GM19468 (cell line): ENCODE measurements around the gene TAGLN2.

Source experiments
- ATAC-seq: cut with Tn5 transposase; IDR thresholded peaks from one replicate; pipeline ENCODE4 v1.9.1; 2021; ENCODE audit warnings: mild to moderate bottlenecking, moderate library complexity, moderate number of reproducible peaks; ENCODE audit not compliant: unreplicated experiment; ENCODE audit errors: extremely low read depth

The TAGLN2 gene

GRCh38 chr1:159951016-159951415, 25.7 kb upstream of the TAGLN2 start:
- ATAC-seq: no peak

DNA sequence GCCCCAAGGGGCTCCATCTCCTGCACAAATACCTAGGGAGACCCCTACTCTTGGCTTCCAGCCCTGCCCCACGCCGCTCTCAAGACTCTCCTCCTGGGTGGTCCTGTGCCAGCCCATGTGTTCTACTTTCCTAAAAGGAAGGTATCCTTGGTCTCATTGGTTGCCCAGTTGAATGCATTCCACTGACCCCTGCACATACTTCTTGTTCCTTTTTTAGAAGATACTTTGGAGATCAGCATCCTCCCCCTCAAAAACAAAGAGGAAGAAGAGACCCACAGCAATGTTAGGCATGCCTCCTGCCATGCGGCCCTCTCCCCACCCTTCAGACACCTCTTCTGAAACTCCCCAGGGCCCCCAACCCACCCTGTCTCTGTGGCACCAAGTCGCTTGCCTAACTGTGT, 24.7 kb upstream of the TAGLN2 start:
- no peak for ATAC-seq

DNA sequence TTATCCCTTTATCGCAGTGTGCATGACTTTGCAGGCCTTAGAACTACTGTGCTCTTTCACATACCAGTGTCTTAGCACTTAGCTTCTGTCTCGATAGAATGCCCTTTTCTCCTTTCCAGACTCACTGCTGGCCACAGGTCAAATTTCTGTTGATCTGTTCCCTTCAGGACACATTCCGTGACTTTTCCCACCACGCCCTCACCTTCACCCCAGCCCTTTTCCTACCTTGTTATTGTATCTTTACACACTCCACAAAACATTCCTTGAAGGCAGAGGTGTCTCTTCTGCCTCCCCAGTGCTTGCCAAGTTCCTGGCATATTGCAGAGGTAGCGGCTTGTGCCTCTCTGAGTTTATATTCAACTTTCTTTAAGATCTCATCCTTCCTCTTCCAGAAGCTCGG, 23.8 kb upstream of the TAGLN2 start:
- ATAC-seq: no peak

DNA sequence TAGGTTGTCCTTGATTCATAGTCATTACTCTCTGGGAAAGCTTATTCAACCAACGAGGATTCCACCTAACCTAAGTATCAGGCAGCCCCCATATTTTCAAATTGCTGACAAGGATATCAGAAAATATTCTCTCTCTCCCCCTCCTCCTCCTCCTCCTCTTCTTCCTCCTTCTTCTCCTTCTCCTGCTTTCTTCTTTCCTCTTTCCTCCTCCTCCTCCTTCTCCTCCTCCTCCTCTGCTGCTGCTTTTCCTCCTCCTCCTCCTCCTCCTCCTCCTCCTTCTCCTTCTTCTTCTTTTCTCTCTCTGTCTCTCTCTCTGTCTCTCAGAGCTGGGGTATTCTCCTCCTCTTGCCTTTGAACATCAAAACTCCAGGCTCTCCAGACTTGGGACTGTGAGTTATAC, 22.6 kb upstream of the TAGLN2 start:
- no peak for ATAC-seq

GRCh38 chr1:159946242-159947187, 21.2 kb upstream of the TAGLN2 start:
- no peak for ATAC-seq

DNA sequence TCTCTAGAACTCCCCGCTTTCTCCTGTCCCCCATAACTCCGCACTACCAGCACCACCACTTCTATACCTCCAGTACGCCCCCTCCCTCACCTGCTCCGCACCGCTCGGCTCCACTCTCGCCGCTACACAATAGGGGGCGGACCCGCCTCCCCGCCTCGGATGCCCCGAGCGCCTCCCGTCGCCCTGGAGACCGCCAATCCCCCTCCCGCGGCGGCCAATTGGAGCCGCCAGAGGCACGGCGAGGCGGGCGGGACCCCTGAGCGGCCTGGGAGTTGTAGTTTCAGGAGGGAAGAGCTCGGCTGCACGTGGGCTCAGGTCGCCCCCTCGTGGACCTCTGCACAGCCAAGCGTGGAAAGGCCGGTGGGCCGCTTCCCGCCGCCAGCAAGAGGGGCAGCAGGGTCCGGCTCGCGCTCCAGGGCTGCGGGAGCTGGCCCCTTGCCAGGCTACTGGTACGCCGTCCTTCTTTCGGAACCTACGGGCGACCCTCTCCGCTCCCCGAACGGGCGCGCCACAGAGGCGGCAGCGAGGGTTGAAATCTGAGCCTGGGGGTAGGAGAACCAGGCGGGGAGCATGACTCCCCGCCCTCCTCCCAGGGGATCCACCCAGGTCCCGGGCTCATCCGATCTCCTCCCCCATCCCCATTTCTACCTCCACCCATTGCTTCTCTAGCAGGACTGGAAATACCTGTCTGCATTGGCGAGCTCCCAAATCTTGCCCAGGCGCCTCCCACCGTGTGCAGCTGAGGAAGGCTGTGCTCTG, 20.4 kb upstream of the TAGLN2 start, which contains the start of gene IGSF9:
TSS of gene IGSF9 (minus strand) at position 131 of the 759 bp plus-strand sequence. CDS start 2,159 bp downstream, outside the sequence.
- ATAC-seq: no peak

GRCh38 chr1:159944623-159945455, 19.5 kb upstream of the TAGLN2 start:
- ATAC-seq: no peak

DNA sequence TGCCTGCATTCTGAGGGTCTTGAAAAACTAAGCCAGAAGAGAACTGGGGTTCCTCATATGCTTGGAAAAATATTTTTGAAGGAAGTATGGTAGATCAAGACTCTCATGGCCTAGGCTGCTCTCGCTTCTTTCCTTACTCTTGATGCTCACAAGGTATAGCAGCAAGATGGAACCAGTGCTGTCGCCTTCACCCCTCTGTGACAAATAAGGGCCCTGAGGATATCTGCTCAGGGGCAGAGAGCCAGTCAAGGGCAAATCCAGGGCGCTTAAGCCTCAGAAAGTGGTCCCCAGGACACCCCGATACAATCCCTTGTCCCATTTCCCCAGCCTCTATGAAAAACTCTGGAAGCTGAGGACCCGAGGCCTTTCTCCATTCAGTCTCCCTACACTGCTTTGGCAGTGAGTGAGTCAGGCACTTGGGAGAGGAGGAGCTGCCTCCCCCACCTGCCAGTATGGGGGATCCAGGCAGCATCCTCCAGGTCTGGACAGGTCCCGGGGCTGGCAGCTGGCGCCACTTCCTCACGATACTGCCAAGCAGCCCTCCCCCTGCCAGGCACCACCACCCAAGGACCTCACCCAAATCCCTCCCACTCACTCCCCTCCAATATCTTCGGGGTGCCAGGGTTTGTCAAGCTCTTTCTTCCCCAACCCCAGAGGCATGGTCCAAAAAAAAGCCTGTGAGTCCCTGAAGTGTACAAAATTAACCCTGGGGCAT, 18.8 kb upstream of the TAGLN2 start:
- no peak for ATAC-seq

- ATAC-seq: no peak
Observed at GRCh38 chr1:159943278-159943640, 18.0 kb upstream of the TAGLN2 start.

- no peak for ATAC-seq
Observed at GRCh38 chr1:159942632-159943277, 17.4 kb upstream of the TAGLN2 start.

DNA sequence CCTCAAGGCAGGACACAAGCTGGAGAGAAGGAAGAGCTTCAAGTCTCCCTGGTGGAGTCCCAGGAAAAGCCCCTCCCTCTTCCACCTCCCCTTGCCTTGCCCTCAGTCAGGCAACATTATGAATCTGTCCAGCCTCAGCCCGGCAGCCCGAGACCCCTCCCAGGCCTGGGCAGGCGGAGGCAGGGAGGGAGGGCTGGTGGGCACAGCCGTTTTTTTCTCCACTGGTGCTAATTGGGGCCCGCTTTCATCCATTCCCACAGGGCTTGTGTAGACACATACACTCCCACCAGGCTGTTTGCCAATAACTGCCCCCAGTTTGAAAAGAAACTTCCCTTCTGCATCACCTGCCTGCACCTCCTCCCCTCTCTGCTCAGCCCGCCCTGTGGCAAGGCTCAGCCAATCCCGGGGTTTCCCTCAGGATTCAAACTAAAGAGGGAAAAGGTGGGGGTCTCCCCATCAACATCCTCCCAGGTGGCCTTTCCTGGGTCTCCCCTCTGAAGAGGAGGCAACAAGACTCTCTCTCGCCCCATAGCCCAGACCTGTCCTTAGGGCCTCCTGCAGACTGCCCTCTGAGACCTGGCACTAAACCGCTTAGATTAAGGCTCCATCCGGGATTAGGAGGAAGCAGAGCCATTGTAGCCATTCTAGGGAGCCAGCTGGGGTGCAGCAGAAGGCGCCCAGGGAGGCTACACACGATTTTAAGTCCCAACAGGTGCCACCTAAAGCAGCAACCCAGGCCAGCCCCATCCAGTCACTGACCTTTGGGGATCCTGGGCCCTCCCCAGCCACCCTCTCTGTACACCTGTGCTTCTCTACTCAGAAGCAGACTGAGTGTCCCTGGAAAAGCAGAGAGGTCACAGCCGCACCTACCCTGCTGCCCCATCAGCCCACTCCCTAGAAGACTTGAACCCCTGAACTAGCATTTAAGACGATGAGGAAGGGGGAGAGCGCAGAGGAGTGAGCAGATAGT, 16.6 kb upstream of the TAGLN2 start:
- no peak for ATAC-seq

- ATAC-seq: no peak
Observed at GRCh38 chr1:159941141-159941540, 15.8 kb upstream of the TAGLN2 start.

DNA sequence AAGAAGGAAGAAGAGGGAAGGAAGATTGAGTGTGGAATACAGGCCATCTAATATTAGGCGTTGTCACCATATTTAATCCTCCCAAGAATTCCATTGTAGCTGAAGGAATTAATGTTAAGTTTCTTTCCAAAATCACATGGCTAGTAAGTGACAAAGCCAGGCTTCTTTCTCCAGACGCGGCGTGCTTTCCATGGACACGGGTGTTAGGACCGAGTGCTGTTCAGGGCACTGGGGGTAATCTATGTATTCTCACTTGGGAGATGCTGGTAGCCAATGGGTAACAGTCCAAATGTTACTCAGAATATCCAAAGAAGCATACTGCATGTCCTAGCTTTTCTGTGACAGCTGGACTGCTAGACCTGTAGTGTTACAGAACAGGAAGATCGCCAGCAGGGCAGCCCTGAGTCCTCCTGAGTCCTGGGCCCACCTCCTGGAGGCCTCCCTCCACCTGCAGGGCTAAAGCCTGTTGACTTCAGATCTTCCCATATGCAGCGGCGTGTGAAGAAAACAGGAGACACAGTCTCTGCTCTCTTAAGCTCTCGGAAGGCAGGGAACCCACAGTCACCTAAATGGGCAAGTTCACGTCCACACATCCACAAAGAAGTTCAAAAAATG, 14.8 kb upstream of the TAGLN2 start:
- ATAC-seq: no peak

- ATAC-seq: no peak
Observed at GRCh38 chr1:159939678-159940002, 14.3 kb upstream of the TAGLN2 start.

DNA sequence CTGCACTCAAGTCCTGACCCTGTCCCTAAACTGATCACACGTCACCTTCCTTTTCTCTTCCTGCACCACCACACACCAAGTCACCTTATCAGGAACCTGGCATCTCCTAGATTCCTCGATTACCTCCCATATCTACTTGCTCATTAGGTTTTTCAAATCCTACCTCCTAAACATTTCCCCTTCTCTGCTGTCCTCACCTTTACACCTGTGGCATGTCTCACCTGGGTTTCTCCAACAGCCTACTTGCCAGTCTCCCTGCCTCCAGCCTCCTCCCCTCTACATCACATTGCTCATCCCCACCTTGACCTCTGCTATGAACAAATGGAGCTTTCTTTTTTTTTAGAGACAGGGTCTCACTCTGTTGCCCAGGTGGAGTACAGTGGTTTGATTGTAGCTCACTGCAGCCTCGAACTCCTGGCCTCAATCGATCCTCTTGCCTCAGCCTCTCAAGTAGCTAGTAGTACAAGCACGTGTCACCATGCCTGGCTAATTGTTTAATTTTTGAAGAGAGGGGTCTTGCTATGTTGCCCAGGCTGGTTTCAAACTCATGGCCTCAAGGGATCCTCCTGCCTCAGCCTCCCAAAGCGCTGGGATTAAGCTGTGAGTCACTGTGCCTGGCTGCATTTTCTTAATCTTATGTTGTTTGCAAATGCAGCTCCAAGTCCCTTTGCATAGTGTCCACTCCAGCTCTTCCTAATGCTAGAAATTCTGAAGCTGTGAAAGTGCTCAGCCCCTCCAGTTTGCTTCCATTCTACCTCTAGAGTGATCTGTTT, 13.8 kb upstream of the TAGLN2 start:
- ATAC-seq: no peak

- ATAC-seq: peak; percentile 22
Observed at GRCh38 chr1:159938211-159938852, 13.0 kb upstream of the TAGLN2 start.
